Measurements from ENCODE around the gene ARTN. TPM values are rescaled to one million over a fixed set of nuclear protein-coding genes. Genes with fewer than 3 reads are reported as not detected.

ARTN gene
- not detected in 2 replicates for total RNA-seq (2014; rRNA removed; shearing (Covaris generic); ENCODE audit: low replicate concordance)

GRCh38 chr1:43933386-43934100 lies at the start of gene ARTN:
Gene ARTN (plus strand): TSS chr1:43933801. CDS start chr1:43935657, 1,856 bp downstream.
- DNase-seq (ENCODE audit: low read depth): no peak
- in situ Hi-C loops (cut with HindIII; ENCODE audit: low pct_unique_long_range_greater_than_20kb, low sequenced_read_pairs): no loop called here

GRCh38 chr1:43885279-43885801 lies 48.3 kb upstream of the ARTN start:
- in situ Hi-C loops (cut with HindIII; ENCODE audit: low pct_unique_long_range_greater_than_20kb, low sequenced_read_pairs): no loop called here
- no peak for DNase-seq (ENCODE audit: low read depth)

GRCh38 chr1:43887748-43888147 lies 45.9 kb upstream of the ARTN start:
- no peak for DNase-seq (ENCODE audit: low read depth)

GRCh38 chr1:43890815-43891214 lies 42.8 kb upstream of the ARTN start:
- no peak for DNase-seq (ENCODE audit: low read depth)
- in situ Hi-C loops (cut with HindIII; ENCODE audit: low pct_unique_long_range_greater_than_20kb, low sequenced_read_pairs): no loop called here

More at GRCh38 chr1:43887748-43888147, 45.9 kb upstream of the ARTN start:
- in situ Hi-C loops (cut with HindIII; ENCODE audit: low pct_unique_long_range_greater_than_20kb, low sequenced_read_pairs): no loop called here

GRCh38 chr1:43893006-43893405 lies 40.6 kb upstream of the ARTN start:
- in situ Hi-C loops (cut with HindIII; ENCODE audit: low pct_unique_long_range_greater_than_20kb, low sequenced_read_pairs): no loop called here
- no peak for DNase-seq (ENCODE audit: low read depth)

- in situ Hi-C loops (cut with HindIII; ENCODE audit: low pct_unique_long_range_greater_than_20kb, low sequenced_read_pairs): no loop called here
- no peak for DNase-seq (ENCODE audit: low read depth)
These were observed 34.6 kb upstream of the ARTN start for GRCh38 chr1:43898981-43899380.

GRCh38 chr1:43900386-43900785 lies 33.2 kb upstream of the ARTN start:
- DNase-seq (ENCODE audit: low read depth): no peak
- in situ Hi-C loops (cut with HindIII; ENCODE audit: low pct_unique_long_range_greater_than_20kb, low sequenced_read_pairs): no loop called here

- in situ Hi-C loops (cut with HindIII; ENCODE audit: low pct_unique_long_range_greater_than_20kb, low sequenced_read_pairs): no loop called here
- no peak for DNase-seq (ENCODE audit: low read depth)
These were observed 32.2 kb upstream of the ARTN start for GRCh38 chr1:43901196-43901961.

GRCh38 chr1:43902058-43902831 lies 31.4 kb upstream of the ARTN start:
- in situ Hi-C loops (cut with HindIII; ENCODE audit: low pct_unique_long_range_greater_than_20kb, low sequenced_read_pairs): no loop called here
- no peak for DNase-seq (ENCODE audit: low read depth)

GRCh38 chr1:43904660-43905551 lies 28.7 kb upstream of the ARTN start:
- no peak for DNase-seq (ENCODE audit: low read depth)
- in situ Hi-C loops (cut with HindIII; ENCODE audit: low pct_unique_long_range_greater_than_20kb, low sequenced_read_pairs): no loop called here

GRCh38 chr1:43908226-43908625 lies 25.4 kb upstream of the ARTN start:
- DNase-seq (ENCODE audit: low read depth): no peak
- in situ Hi-C loops (cut with HindIII; ENCODE audit: low pct_unique_long_range_greater_than_20kb, low sequenced_read_pairs): no loop called here

GRCh38 chr1:43908858-43909257 lies 24.7 kb upstream of the ARTN start:
- DNase-seq (ENCODE audit: low read depth): no peak
- in situ Hi-C loops (cut with HindIII; ENCODE audit: low pct_unique_long_range_greater_than_20kb, low sequenced_read_pairs): no loop called here

- DNase-seq (ENCODE audit: low read depth): no peak
- in situ Hi-C loops (cut with HindIII; ENCODE audit: low pct_unique_long_range_greater_than_20kb, low sequenced_read_pairs): no loop called here
These were observed 23.3 kb upstream of the ARTN start for GRCh38 chr1:43910343-43910742.

- no peak for DNase-seq (ENCODE audit: low read depth)
- in situ Hi-C loops (cut with HindIII; ENCODE audit: low pct_unique_long_range_greater_than_20kb, low sequenced_read_pairs): no loop called here
These were observed 21.0 kb upstream of the ARTN start for GRCh38 chr1:43912607-43913006.

- DNase-seq (ENCODE audit: low read depth): no peak
- in situ Hi-C loops (cut with HindIII; ENCODE audit: low pct_unique_long_range_greater_than_20kb, low sequenced_read_pairs): no loop called here
These were observed 20.5 kb upstream of the ARTN start for GRCh38 chr1:43913051-43913501.

GRCh38 chr1:43913666-43914360 lies 19.8 kb upstream of the ARTN start:
- DNase-seq (ENCODE audit: low read depth): no peak
- in situ Hi-C loops (cut with HindIII; ENCODE audit: low pct_unique_long_range_greater_than_20kb, low sequenced_read_pairs): no loop called here

Measured in Caki2 (cell line).